IMR-90 (cell line): Measurements from ENCODE around the gene PSMD2.

Experiments
- BHLHE40 ChIP-seq: fragments of 150-350 bp; IDR thresholded peaks from 2 replicates; pipeline ENCODE4 v1.6.1; 2016; ENCODE audit warnings: mild to moderate bottlenecking, low read depth, low read length
- CEBPB ChIP-seq: IDR thresholded peaks from 2 replicates; pipeline ENCODE4 v1.6.1; 2012; ENCODE audit warnings: low read depth, low read length, improper control_type of control experiment
- CHD1 ChIP-seq: IDR thresholded peaks from 2 replicates; pipeline ENCODE4 v1.6.1; 2012; ENCODE audit warnings: low read depth, low read length, improper control_type of control experiment
- ELK1 ChIP-seq: fragments of 150-350 bp; IDR thresholded peaks from 2 replicates; pipeline ENCODE4 v1.6.1; 2016; ENCODE audit warnings: low read depth, mild to moderate bottlenecking, low read length, moderate library complexity, borderline replicate concordance
- FOS ChIP-seq: fragments of 150-350 bp; IDR thresholded peaks from 2 replicates; pipeline ENCODE4 v1.6.1; 2016; ENCODE audit warnings: low read depth, low read length
- MAFK ChIP-seq: IDR thresholded peaks from 2 replicates; pipeline ENCODE4 v1.6.1; 2012; ENCODE audit warnings: low read depth, low read length, improper control_type of control experiment
- MAZ ChIP-seq: IDR thresholded peaks from 2 replicates; pipeline ENCODE4 v1.6.1; 2012; ENCODE audit warnings: low read depth, mild to moderate bottlenecking, low read length, improper control_type of control experiment, moderate library complexity, borderline replicate concordance
- MXI1 ChIP-seq: IDR thresholded peaks from 2 replicates; pipeline ENCODE4 v1.6.1; 2012; ENCODE audit warnings: low read depth, mild to moderate bottlenecking, low read length, moderate library complexity, borderline replicate concordance
- POLR2A ChIP-seq: IDR thresholded peaks from 2 replicates; pipeline ENCODE4 v1.6.1; 2012; ENCODE audit warnings: mild to moderate bottlenecking, low read depth, low read length
- RAD21 ChIP-seq: IDR thresholded peaks from 2 replicates; pipeline ENCODE4 v1.6.1; 2012; ENCODE audit warnings: low read length, improper control_type of control experiment
- RCOR1 ChIP-seq: IDR thresholded peaks from 2 replicates; pipeline ENCODE4 v1.6.1; 2012; ENCODE audit warnings: mild to moderate bottlenecking, low read length, improper control_type of control experiment; ENCODE audit not compliant: insufficient replicate concordance
- SMC3 ChIP-seq: fragments of 150-350 bp; IDR thresholded peaks from 2 replicates; pipeline ENCODE4 v1.6.1; 2016; ENCODE audit warnings: low read depth, mild to moderate bottlenecking, antibody characterized with exemption, low read length, moderate library complexity
- USF2 ChIP-seq: fragments of 150-350 bp; IDR thresholded peaks from 2 replicates; pipeline ENCODE4 v1.6.1; 2017; ENCODE audit warnings: mild to moderate bottlenecking, antibody characterized with exemption, low read length, low read depth
- TF ChIP-seq, protein P1 (sequence below): conservative IDR thresholded peaks from 2 replicates; pipeline ENCODE4 v1.5.1; 2012; ENCODE audit warnings: mild to moderate bottlenecking, low read depth, low read length, improper control_type of control experiment

- TF ChIP-seq, protein P1, sequence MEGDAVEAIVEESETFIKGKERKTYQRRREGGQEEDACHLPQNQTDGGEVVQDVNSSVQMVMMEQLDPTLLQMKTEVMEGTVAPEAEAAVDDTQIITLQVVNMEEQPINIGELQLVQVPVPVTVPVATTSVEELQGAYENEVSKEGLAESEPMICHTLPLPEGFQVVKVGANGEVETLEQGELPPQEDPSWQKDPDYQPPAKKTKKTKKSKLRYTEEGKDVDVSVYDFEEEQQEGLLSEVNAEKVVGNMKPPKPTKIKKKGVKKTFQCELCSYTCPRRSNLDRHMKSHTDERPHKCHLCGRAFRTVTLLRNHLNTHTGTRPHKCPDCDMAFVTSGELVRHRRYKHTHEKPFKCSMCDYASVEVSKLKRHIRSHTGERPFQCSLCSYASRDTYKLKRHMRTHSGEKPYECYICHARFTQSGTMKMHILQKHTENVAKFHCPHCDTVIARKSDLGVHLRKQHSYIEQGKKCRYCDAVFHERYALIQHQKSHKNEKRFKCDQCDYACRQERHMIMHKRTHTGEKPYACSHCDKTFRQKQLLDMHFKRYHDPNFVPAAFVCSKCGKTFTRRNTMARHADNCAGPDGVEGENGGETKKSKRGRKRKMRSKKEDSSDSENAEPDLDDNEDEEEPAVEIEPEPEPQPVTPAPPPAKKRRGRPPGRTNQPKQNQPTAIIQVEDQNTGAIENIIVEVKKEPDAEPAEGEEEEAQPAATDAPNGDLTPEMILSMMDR: no peak
- TF ChIP-seq USF2: no peak
- no peak for TF ChIP-seq POLR2A
- TF ChIP-seq MAZ: no peak
- no peak for TF ChIP-seq CEBPB
- TF ChIP-seq MXI1: no peak
- TF ChIP-seq RAD21: no peak
- TF ChIP-seq ELK1: no peak
- no peak for TF ChIP-seq MAFK
- TF ChIP-seq SMC3: no peak
- no peak for TF ChIP-seq BHLHE40
- TF ChIP-seq FOS: no peak
- no peak for TF ChIP-seq RCOR1
- TF ChIP-seq CHD1: no peak
These were observed 17.8 kb downstream of the PSMD2 start for GRCh38 chr3:184316792-184317191.
